Measurements from ENCODE around the gene EMC9. TPM values are rescaled to one million over a fixed set of nuclear protein-coding genes. Genes with fewer than 3 reads are reported as not detected.
A peak's percentile ranks its signal among the peaks of the same experiment; 100 is the strongest.

The EMC9 gene
- total RNA-seq, 1 experiment from 2014 or later, result 42.0 TPM

DNA sequence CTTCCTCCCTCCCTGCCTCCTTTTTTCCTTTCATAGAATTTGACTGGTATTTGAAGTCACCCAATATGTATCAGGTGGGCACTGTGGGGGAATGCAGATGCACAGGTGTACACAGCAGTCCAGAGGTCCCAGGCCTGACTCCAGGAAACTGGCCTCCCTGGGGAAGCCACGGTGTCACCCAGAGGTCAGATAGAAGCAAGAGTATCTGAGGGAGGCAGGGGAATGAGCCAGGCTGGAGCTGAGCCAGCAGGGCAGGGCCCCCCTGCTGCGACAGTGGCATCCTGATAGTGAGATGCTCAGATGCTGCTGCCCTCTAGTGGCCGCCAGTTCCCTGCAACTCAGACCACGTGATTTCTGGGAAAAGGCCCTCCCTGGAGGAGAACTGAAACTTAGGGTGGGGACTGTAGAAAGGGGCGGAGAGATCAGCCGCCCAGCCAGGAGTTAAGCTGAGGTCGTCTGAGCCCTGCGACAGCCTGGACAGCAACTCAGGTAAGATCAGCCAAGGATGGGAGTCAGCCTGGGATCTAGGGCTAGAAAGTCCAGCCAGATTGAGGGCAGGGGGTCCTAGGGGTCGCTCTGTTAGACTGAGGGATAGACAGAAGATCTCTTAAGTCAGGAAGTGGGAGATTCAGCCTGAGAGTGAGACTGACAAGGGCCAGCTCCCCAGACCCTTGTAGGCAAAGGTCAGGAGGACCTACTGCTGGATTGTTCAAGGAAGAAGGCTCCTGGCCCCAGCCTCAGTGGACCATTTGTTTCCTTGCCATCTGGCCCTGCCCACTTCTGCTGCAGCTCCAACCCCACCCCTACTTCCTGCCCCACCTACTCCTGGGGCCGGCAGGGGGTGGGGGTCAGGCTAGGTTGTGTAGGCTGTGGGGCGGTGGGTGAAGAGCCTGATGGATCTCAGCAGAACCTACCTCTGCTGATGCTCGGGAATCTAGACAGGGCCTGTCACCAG lies 19.7 kb upstream of the EMC9 start, which contains the start of gene IRF9 (continued):
- TF ChIP-seq ELF1 (IDR thresholded peaks at IDR 0.05; ENCODE audit: borderline replicate concordance, low read depth) (no peak), ZFX (IDR thresholded peaks at IDR 0.05) (no peak), TCF7L2 (IDR thresholded peaks at IDR 0.05; ENCODE audit: borderline replicate concordance, extremely low read depth, insufficient read depth, insufficient read length) (peak; percentile 60), SP1 (IDR thresholded peaks at IDR 0.05; ENCODE audit: low read depth) (peak; percentile 72; the same call in 1 of the 2 replicates), ZNF274 (IDR thresholded peaks at IDR 0.05; ENCODE audit: low read depth, low read length) (no peak), SIN3A (IDR thresholded peaks at IDR 0.05; ENCODE audit: low read depth) (peak; percentile 41; the same call in 1 of the 2 replicates)

GRCh38 chr14:24160499-24160849 lies 19.1 kb upstream of the EMC9 start:
- H3K4me1 ChIP-seq (ENCODE audit: control insufficient read depth in 1 of 2, insufficient read depth in 2 of 2, low read length in 2 of 2), result peaks cover 15 to 21% of the 10 kb centered on the region in 2 experiments
- RAD21 ChIA-PET (ENCODE audit: low non-redundant PET in 1 of 2, low total read pairs in 2 of 2, uncharacterized antibody in 2 of 2, unreplicated experiment in 2 of 2), result interaction anchor here (1.0 to 1.1 kb wide), 2 partner anchors 14 to 103 kb away, joined by 3 read pairs; partner anchors contain the start of genes PSME2 (in 1 of the 2) and RNF31 (in 1 of the 2)
- H3K36me3 ChIP-seq (ENCODE audit: control insufficient read depth in 1 of 2, insufficient read depth in 2 of 2, low read length in 2 of 2), result peaks cover 26 to 41% of the 10 kb centered on the region in 2 experiments; a peak in 3 of 4 replicates
- peak overlapping the region; percentile 87 for H3K4me2 ChIP-seq (ENCODE audit: low read length)
- no peak overlapping the region for H2AFZ ChIP-seq (ENCODE audit: low read depth, low read length, poor library complexity, severe bottlenecking)
- DNase-seq (ENCODE audit: low read depth, low spot score), result no peak
- H3K27me3 ChIP-seq (ENCODE audit: insufficient read depth, low read length), result no peaks in the 10 kb centered on the region
- intact Hi-C loops (cut with micrococcal nuclease), result loop anchor here (2.0 kb wide), 1 partner anchor 46 kb away; the partner anchor contains the start of genes DCAF11 and NRL
- BruUV-seq (replicated peaks), result no TSS peak
- H3K4me3 ChIP-seq (replicated peaks in 1 of 2; ENCODE audit: low read depth in 1 of 2, low read length in 2 of 2), result no peak overlapping the region
- H3K9me3 ChIP-seq (ENCODE audit: control insufficient read depth in 1 of 2, insufficient read depth in 1 of 2, low read depth in 1 of 2, low read length in 2 of 2), result no peaks in the 10 kb centered on the region
- TF ChIP-seq, protein P1, sequence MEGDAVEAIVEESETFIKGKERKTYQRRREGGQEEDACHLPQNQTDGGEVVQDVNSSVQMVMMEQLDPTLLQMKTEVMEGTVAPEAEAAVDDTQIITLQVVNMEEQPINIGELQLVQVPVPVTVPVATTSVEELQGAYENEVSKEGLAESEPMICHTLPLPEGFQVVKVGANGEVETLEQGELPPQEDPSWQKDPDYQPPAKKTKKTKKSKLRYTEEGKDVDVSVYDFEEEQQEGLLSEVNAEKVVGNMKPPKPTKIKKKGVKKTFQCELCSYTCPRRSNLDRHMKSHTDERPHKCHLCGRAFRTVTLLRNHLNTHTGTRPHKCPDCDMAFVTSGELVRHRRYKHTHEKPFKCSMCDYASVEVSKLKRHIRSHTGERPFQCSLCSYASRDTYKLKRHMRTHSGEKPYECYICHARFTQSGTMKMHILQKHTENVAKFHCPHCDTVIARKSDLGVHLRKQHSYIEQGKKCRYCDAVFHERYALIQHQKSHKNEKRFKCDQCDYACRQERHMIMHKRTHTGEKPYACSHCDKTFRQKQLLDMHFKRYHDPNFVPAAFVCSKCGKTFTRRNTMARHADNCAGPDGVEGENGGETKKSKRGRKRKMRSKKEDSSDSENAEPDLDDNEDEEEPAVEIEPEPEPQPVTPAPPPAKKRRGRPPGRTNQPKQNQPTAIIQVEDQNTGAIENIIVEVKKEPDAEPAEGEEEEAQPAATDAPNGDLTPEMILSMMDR (IDR thresholded peaks at IDR 0.05 in 2 of 3, conservative IDR thresholded peaks at IDR 0.05 in 1 of 3; ENCODE audit: borderline replicate concordance in 1 of 3, insufficient read depth in 1 of 3, low read depth in 2 of 3, low read length in 2 of 3), result no peak
- TF ChIP-seq ELF1 (IDR thresholded peaks at IDR 0.05; ENCODE audit: borderline replicate concordance, low read depth) (no peak), EGR1 (IDR thresholded peaks at IDR 0.05; ENCODE audit: low read depth) (no peak), POLR2A (IDR thresholded peaks at IDR 0.05; ENCODE audit: borderline replicate concordance, extremely low read depth, insufficient read depth, insufficient read length) (no peak), POLR2AphosphoS5 (IDR thresholded peaks at IDR 0.05; ENCODE audit: low read depth, low read length) (no peak), CEBPB (IDR thresholded peaks at IDR 0.05; ENCODE audit: low read depth) (no peak), EZH2phosphoT487 (IDR thresholded peaks at IDR 0.05; ENCODE audit: borderline replicate concordance) (no peak), ZBTB33 (IDR thresholded peaks at IDR 0.05; ENCODE audit: extremely low read depth, insufficient replicate concordance, low read length) (no peak), SIN3A (IDR thresholded peaks at IDR 0.05; ENCODE audit: low read depth) (no peak), ZNF274 (IDR thresholded peaks at IDR 0.05; ENCODE audit: low read depth, low read length) (no peak), TCF7L2 (IDR thresholded peaks at IDR 0.05; ENCODE audit: borderline replicate concordance, extremely low read depth, insufficient read depth, insufficient read length) (no peak), SRF (IDR thresholded peaks at IDR 0.05; ENCODE audit: low read depth) (no peak), CBX3 (IDR thresholded peaks at IDR 0.05; ENCODE audit: low read depth) (no peak), MAX (IDR thresholded peaks at IDR 0.05) (no peak), JUND (IDR thresholded peaks at IDR 0.05) (no peak), YY1 (IDR thresholded peaks at IDR 0.05; ENCODE audit: extremely low read depth, insufficient replicate concordance, low read depth, low read length) (no peak), SP1 (IDR thresholded peaks at IDR 0.05; ENCODE audit: low read depth) (no peak)
- peak overlapping the region; percentile 84 for H3K27ac ChIP-seq (ENCODE audit: low read depth, low read length)
- no peaks in the 10 kb centered on the region for H4K20me1 ChIP-seq (ENCODE audit: insufficient read depth)
- H3K9me2 ChIP-seq (ENCODE audit: insufficient read depth), result no peaks in the 10 kb centered on the region
- CTCF ChIA-PET, result interaction anchor here (1.0 to 3.2 kb wide), 17 partner anchors 9 to 137 kb away, joined by 3 to 20 read pairs (median 4); partner anchors contain the start of genes CHMP4A, DCAF11, EMC9 and NRL
- H3K79me2 ChIP-seq (ENCODE audit: insufficient read depth, low read length), result no peaks in the 10 kb centered on the region
- POLR2A ChIA-PET, result interaction anchor here (1.0 to 3.1 kb wide), 9 partner anchors 13 to 102 kb away, joined by 3 to 18 read pairs (median 4); partner anchors contain the start of genes DCAF11, EMC9, NRL and PCK2
- no peak for ATAC-seq
- no peak overlapping the region for H3K9ac ChIP-seq (ENCODE audit: low read length)
